ENCODE results near the gene DDX6. TPM values are rescaled to one million over a fixed set of nuclear protein-coding genes. Genes with fewer than 3 reads are reported as not detected.
A peak's percentile ranks its signal among the peaks of the same experiment; 100 is the strongest.

DDX6 gene
- total and polyA plus RNA-seq, 4 donors: 11.3 to 98.4 (median 43.8) TPM

DNA sequence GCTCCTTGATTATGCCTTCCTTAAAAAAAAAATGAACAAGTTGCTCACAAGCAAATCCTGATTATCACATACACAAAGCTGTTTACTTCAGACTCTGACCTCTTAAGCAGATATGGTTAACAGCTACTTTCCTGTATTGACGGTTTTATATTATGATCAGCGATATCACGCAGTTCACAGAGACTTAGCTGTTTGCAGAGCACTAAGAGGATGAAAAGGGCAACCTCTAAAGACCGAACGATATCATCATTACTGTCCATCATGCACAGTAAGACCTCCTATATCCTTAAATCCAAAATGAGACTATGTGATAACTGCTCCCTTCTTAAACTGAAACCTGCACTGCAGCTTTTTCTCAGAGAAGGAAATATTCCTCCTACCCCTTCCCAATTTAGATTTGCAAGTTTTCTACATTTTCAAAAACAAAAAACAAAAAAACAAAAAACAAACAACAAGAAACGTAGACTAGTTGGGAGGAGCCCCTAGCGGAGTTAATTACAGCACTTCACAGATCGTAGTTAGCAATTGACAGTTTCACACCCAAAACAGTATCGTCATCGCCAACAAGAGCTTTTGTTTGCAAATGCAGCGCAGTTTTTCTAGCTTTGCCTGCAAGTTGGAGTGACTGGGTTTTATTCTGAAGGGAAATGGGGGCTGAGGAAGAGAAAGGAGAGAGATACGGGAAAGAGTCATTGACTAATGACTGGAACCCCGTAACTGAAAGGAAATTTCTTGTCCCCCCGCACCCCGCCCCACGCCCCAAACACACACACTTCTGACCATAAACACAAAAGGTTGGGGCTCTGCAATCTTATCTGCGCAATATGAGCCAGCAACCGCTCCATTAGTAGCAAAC, 1.2 kb downstream of the DDX6 start:
- Histone ChIP-seq H3K9ac (ENCODE audit: low read depth in 1 of 2, low read length in 2 of 2) (peak overlapping the region; percentile 99), H3K9me3 (ENCODE audit: control insufficient read depth in 4 of 4, low read length in 3 of 4) (no peaks in the 10 kb centered on the region), H3K27ac (ENCODE audit: low read depth in 1 of 2, low read length in 2 of 2) (peak overlapping the region; percentile 100), H3K27me3 (ENCODE audit: control insufficient read depth in 4 of 4, insufficient read depth in 4 of 4, low read length in 3 of 4) (no peaks in the 10 kb centered on the region), H3K4me3 (ENCODE audit: low read depth in 1 of 3, low read length in 3 of 3) (peak overlapping the region; percentile 73 to 99 (median 97)), H3K4me1 (ENCODE audit: control insufficient read depth in 4 of 4, insufficient read depth in 4 of 4, low read length in 3 of 4) (peaks cover 8 to 36% (median 32%) of the 10 kb centered on the region in 4 donors), H3K36me3 (ENCODE audit: control insufficient read depth in 4 of 4, insufficient read depth in 3 of 4, low read depth in 1 of 4, low read length in 3 of 4) (peaks cover 1 to 4% (median 3%) of the 10 kb centered on the region in 4 donors)
- WGBS: under 1% methylated on average over 18 of the region's 18 CpGs
- DNase-seq (ENCODE audit: low spot score): no peak
- TF ChIP-seq NR2F2 (IDR thresholded peaks at IDR 0.05) (no peak), HNF4A (conservative IDR thresholded peaks at IDR 0.05) (peak; percentile 13 to 26), EGR1 (IDR thresholded peaks at IDR 0.05; ENCODE audit: low read depth in 2 of 2) (no peak), TAF1 (conservative IDR thresholded peaks at IDR 0.05) (peak; percentile 3)
- TF ChIP-seq, protein P1, sequence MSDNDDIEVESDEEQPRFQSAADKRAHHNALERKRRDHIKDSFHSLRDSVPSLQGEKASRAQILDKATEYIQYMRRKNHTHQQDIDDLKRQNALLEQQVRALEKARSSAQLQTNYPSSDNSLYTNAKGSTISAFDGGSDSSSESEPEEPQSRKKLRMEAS (IDR thresholded peaks at IDR 0.05): no peak

DNA sequence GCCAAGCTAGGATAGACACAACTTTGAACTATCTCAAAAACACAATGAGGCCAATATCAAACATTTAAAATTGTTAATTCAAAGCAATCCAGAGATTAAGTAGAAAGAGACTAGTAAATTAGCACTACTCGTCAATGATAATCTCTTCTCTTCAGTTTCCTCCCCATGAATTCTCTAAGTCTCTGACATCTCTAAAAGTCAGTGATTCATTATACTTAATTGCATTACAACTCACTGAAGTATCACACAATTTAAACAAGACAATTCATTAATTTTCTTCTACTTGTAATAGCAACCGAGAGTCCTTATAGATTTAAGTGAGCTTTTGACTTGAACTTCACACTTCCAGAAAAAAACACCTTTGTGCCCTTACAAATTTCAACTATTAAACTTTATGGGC, 4.3 kb downstream of the DDX6 start:
- Histone ChIP-seq H3K9me3 (ENCODE audit: control insufficient read depth in 4 of 4, low read length in 3 of 4) (no peaks in the 10 kb centered on the region), H3K36me3 (ENCODE audit: control insufficient read depth in 4 of 4, insufficient read depth in 3 of 4, low read depth in 1 of 4, low read length in 3 of 4) (peaks cover 7 to 9% (median 9%) of the 10 kb centered on the region in 4 donors), H3K9ac (ENCODE audit: low read depth in 1 of 2, low read length in 2 of 2) (peak overlapping the region in 1 of 2 donors; percentile 14), H3K27ac (ENCODE audit: low read depth in 1 of 2, low read length in 2 of 2) (no peak overlapping the region), H3K27me3 (ENCODE audit: control insufficient read depth in 4 of 4, insufficient read depth in 4 of 4, low read length in 3 of 4) (no peaks in the 10 kb centered on the region), H3K4me3 (ENCODE audit: low read depth in 1 of 3, low read length in 3 of 3) (no peak overlapping the region), H3K4me1 (ENCODE audit: control insufficient read depth in 4 of 4, insufficient read depth in 4 of 4, low read length in 3 of 4) (peaks cover 13 to 27% (median 23%) of the 10 kb centered on the region in 4 donors)
- WGBS: 58% methylated on average over 2 of the region's 2 CpGs
- no peak for TF ChIP-seq HNF4A (conservative IDR thresholded peaks at IDR 0.05)
- TF ChIP-seq, protein P2, sequence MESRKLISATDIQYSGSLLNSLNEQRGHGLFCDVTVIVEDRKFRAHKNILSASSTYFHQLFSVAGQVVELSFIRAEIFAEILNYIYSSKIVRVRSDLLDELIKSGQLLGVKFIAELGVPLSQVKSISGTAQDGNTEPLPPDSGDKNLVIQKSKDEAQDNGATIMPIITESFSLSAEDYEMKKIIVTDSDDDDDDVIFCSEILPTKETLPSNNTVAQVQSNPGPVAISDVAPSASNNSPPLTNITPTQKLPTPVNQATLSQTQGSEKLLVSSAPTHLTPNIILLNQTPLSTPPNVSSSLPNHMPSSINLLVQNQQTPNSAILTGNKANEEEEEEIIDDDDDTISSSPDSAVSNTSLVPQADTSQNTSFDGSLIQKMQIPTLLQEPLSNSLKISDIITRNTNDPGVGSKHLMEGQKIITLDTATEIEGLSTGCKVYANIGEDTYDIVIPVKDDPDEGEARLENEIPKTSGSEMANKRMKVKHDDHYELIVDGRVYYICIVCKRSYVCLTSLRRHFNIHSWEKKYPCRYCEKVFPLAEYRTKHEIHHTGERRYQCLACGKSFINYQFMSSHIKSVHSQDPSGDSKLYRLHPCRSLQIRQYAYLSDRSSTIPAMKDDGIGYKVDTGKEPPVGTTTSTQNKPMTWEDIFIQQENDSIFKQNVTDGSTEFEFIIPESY (IDR thresholded peaks at IDR 0.05): no peak
- DNase-seq (ENCODE audit: low spot score): no peak

DNA sequence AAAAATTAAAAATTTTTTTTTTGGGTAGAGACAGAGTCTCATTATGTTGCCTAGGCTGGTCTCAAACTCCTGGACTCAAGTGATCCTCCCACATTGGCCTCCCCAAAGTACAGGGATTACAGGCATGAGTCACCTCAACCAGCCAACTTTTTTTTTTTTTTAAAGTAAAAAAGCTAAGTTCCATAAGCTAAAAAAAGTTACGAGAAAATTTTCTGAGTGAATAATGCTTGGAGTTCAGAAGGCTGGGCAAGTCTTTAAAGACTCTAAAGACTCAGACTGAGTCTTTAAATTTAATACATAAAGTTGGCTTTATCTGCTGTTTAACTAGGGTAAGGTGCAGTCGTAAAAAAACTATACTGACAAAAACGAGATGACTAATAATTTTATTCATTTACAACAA, 5.6 kb downstream of the DDX6 start:
- Histone ChIP-seq H3K9ac (ENCODE audit: low read depth in 1 of 2, low read length in 2 of 2) (no peak overlapping the region), H3K4me3 (ENCODE audit: low read depth in 1 of 3, low read length in 3 of 3) (no peak overlapping the region), H3K36me3 (ENCODE audit: control insufficient read depth in 4 of 4, insufficient read depth in 3 of 4, low read depth in 1 of 4, low read length in 3 of 4) (peaks cover 9 to 15% (median 13%) of the 10 kb centered on the region in 4 donors), H3K27ac (ENCODE audit: low read depth in 1 of 2, low read length in 2 of 2) (no peak overlapping the region), H3K4me1 (ENCODE audit: control insufficient read depth in 4 of 4, insufficient read depth in 4 of 4, low read length in 3 of 4) (peaks cover 13 to 27% (median 23%) of the 10 kb centered on the region in 4 donors), H3K27me3 (ENCODE audit: control insufficient read depth in 4 of 4, insufficient read depth in 4 of 4, low read length in 3 of 4) (no peaks in the 10 kb centered on the region), H3K9me3 (ENCODE audit: control insufficient read depth in 4 of 4, low read length in 3 of 4) (no peaks in the 10 kb centered on the region)
- TF ChIP-seq RAD21 (IDR thresholded peaks at IDR 0.05) (no peak), YY1 (IDR thresholded peaks at IDR 0.05) (no peak), FOXA1 (IDR thresholded peaks at IDR 0.05) (no peak), SP1 (IDR thresholded peaks at IDR 0.05) (no peak)
- TF ChIP-seq, protein P3, sequence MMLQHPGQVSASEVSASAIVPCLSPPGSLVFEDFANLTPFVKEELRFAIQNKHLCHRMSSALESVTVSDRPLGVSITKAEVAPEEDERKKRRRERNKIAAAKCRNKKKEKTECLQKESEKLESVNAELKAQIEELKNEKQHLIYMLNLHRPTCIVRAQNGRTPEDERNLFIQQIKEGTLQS (IDR thresholded peaks at IDR 0.05): no peak
- TF ChIP-seq, protein P4, sequence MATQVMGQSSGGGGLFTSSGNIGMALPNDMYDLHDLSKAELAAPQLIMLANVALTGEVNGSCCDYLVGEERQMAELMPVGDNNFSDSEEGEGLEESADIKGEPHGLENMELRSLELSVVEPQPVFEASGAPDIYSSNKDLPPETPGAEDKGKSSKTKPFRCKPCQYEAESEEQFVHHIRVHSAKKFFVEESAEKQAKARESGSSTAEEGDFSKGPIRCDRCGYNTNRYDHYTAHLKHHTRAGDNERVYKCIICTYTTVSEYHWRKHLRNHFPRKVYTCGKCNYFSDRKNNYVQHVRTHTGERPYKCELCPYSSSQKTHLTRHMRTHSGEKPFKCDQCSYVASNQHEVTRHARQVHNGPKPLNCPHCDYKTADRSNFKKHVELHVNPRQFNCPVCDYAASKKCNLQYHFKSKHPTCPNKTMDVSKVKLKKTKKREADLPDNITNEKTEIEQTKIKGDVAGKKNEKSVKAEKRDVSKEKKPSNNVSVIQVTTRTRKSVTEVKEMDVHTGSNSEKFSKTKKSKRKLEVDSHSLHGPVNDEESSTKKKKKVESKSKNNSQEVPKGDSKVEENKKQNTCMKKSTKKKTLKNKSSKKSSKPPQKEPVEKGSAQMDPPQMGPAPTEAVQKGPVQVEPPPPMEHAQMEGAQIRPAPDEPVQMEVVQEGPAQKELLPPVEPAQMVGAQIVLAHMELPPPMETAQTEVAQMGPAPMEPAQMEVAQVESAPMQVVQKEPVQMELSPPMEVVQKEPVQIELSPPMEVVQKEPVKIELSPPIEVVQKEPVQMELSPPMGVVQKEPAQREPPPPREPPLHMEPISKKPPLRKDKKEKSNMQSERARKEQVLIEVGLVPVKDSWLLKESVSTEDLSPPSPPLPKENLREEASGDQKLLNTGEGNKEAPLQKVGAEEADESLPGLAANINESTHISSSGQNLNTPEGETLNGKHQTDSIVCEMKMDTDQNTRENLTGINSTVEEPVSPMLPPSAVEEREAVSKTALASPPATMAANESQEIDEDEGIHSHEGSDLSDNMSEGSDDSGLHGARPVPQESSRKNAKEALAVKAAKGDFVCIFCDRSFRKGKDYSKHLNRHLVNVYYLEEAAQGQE (IDR thresholded peaks at IDR 0.05): no peak
- no peak for DNase-seq (ENCODE audit: low spot score)
- WGBS: 67% methylated on average over 3 of the region's 3 CpGs

Measured in liver (tissue), 9 donors.